Ascending aorta (tissue), 2 donors: ENCODE results near the gene PCDHAC2. TPM values are rescaled to one million over a fixed set of nuclear protein-coding genes. Genes with fewer than 3 reads are reported as not detected.
A peak's percentile ranks its signal among the peaks of the same experiment; 100 is the strongest.

ENCODE experiments used
- DNase-seq, 2 donors: peaks; one replicate each; pipeline ENCODE4 v3.0.0-alpha.2; 2019; ENCODE audit warnings: low spot score in 2 of 2
- H3K27ac ChIP-seq, 2 donors: fragments of 200-600 bp; sonication (generic); one replicate each; pipeline ENCODE4 v1.5.1; 2016 to 2017; ENCODE audit warnings: mild to moderate bottlenecking in 1 of 2
- H3K27me3 ChIP-seq: fragments of 200-600 bp; sonication (generic); one replicate; pipeline ENCODE4 v1.5.1; 2017
- H3K36me3 ChIP-seq, 2 donors: fragments of 200-600 bp; sonication (generic); one replicate each; pipeline ENCODE4 v1.5.1; 2016
- H3K4me1 ChIP-seq, 2 donors: fragments of 200-600 bp; sonication (generic); one replicate each; pipeline ENCODE4 v1.5.1; 2016 to 2017; ENCODE audit warnings: mild to moderate bottlenecking in 1 of 2
- H3K4me3 ChIP-seq, 2 donors: fragments of 200-600 bp; sonication (generic); one replicate each; pipeline ENCODE4 v1.5.1; 2016 to 2017; ENCODE audit warnings: mild to moderate bottlenecking in 1 of 2
- H3K9me3 ChIP-seq, 2 donors: fragments of 200-600 bp; sonication (generic); one replicate each; pipeline ENCODE4 v1.5.1; 2016
- CTCF ChIP-seq, 3 experiments: fragments of 200-600 bp in 2 of 3; fragments of 450-650 bp in 1 of 3; sonication (generic) in 2 of 3; IDR thresholded peaks; one replicate each; pipeline ENCODE4 v1.5.1; 2016 to 2019; ENCODE audit warnings: antibody characterized with exemption in 3 of 3, mild to moderate bottlenecking in 1 of 3, moderate library complexity in 1 of 3
- intact Hi-C: fragments of 100-400 bp; cut with DNase I; formaldehyde crosslinking; loops from one replicate; pipeline ENCODE4 v1.15.1; 2023
- total RNA-seq: library from RNA; depleted of rRNA; stranded (reverse); fragments of >200 nt; gene quantifications from one replicate; pipeline ENCODE4 v1.1.0, GENCODE V29; 2016

Gene PCDHAC2
- total RNA-seq, 1 donor from 2014 or later: not detected

DNA sequence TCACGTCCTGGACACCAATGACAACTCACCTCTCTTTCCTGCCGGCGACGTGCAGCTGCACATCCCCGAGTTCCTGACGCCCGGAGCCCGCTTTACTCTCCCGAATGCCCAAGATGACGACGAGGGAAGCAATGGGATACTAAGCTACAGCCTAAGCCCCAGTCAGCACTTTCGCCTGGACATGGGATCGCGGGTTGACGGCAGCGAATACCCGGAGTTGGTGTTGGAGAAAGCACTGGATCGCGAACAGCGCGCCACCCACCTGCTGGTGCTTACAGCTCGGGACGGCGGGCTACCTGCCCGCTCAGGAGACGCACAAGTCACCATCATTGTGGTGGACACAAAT, 39.1 kb upstream of the PCDHAC2 start:
- Histone ChIP-seq H3K9me3 (no peaks in the 10 kb centered on the region), H3K27ac (no peak overlapping the region), H3K36me3 (no peaks in the 10 kb centered on the region), H3K27me3 (no peaks in the 10 kb centered on the region), H3K4me1 (peaks cover 0 to 6% of the 10 kb centered on the region in 2 donors), H3K4me3 (peak overlapping the region; percentile 55 to 67)
- intact Hi-C loops: no loop called here
- no peak for DNase-seq
- TF ChIP-seq CTCF (IDR thresholded peaks at IDR 0.05): no peak

- DNase-seq: no peak
- no peaks in the 10 kb centered on the region for H3K27me3 ChIP-seq
- TF ChIP-seq CTCF (IDR thresholded peaks at IDR 0.05): no peak
- H3K27ac ChIP-seq: no peak overlapping the region
- H3K9me3 ChIP-seq: no peaks in the 10 kb centered on the region
- H3K4me3 ChIP-seq: no peak overlapping the region
- no peaks in the 10 kb centered on the region for H3K36me3 ChIP-seq
- no peaks in the 10 kb centered on the region for H3K4me1 ChIP-seq
- intact Hi-C loops: no loop called here
Observed at GRCh38 chr5:140934964-140935606, 31.2 kb upstream of the PCDHAC2 start.

- TF ChIP-seq CTCF (IDR thresholded peaks at IDR 0.05): no peak
- H3K4me3 ChIP-seq: no peak overlapping the region
Observed at GRCh38 chr5:140946578-140946977, 19.7 kb upstream of the PCDHAC2 start.

DNA sequence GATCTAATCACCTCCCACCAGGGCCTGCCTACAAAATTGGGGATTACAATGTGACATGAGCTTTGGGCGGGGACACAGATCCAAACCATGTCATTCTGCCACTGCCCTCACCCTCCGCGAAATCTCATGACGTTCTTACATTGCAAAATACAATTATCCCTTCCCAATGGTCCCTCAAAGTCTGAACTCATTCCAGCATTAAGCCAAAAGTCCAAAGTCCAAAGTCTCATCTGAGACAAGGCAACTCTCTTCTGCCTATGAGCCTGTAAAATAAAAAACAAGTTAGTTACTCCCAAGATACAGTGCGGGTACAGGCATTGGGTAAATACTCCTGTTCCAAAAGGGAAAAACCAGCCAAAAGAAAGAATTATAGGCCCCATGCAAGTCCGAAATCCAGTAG, 14.6 kb upstream of the PCDHAC2 start:
- peaks cover 0 to 3% of the 10 kb centered on the region in 2 donors for H3K9me3 ChIP-seq
- H3K27me3 ChIP-seq: no peaks in the 10 kb centered on the region
- no peak for DNase-seq
- H3K4me3 ChIP-seq: no peak overlapping the region
- H3K27ac ChIP-seq: no peak overlapping the region
- intact Hi-C loops: no loop called here
- H3K4me1 ChIP-seq: no peaks in the 10 kb centered on the region
- TF ChIP-seq CTCF (IDR thresholded peaks at IDR 0.05): no peak
- H3K36me3 ChIP-seq: no peaks in the 10 kb centered on the region

More at GRCh38 chr5:140946578-140946977, 19.7 kb upstream of the PCDHAC2 start:
- Histone ChIP-seq H3K36me3 (no peaks in the 10 kb centered on the region), H3K4me1 (no peaks in the 10 kb centered on the region), H3K27ac (no peak overlapping the region), H3K27me3 (no peaks in the 10 kb centered on the region), H3K9me3 (peaks cover 0 to 9% of the 10 kb centered on the region in 2 donors)
- intact Hi-C loops: no loop called here
- no peak for DNase-seq

GRCh38 chr5:140953234-140953633, 13.0 kb upstream of the PCDHAC2 start:
- H3K9me3 ChIP-seq: peaks cover 0 to 3% of the 10 kb centered on the region in 2 donors
- no peaks in the 10 kb centered on the region for H3K36me3 ChIP-seq
- H3K27me3 ChIP-seq: no peaks in the 10 kb centered on the region
- H3K4me3 ChIP-seq: no peak overlapping the region
- intact Hi-C loops: no loop called here
- no peak for DNase-seq
- TF ChIP-seq CTCF (IDR thresholded peaks at IDR 0.05): no peak
- no peak overlapping the region for H3K27ac ChIP-seq
- no peaks in the 10 kb centered on the region for H3K4me1 ChIP-seq

DNA sequence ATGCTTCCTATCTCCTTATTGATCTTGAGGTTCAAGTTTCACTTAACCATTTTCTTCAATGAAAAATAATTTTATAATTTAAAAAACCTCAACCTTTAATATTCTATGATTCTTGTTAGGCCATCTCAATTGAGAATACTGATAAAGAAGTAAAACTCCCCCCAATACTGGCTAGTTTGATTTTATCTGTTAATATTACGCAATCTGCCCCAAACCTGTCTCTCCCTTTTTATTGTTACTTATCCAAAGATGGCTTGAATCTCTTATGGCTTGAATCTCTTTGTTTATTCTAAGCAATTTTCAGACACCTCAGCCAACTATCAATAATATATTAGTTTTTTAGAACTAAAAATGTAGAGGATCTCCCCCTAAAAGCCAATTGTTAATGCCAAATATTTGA, 4.1 kb upstream of the PCDHAC2 start:
- no peak for TF ChIP-seq CTCF (IDR thresholded peaks at IDR 0.05)
- Histone ChIP-seq H3K4me1 (peaks cover 4% of the 10 kb centered on the region in 2 donors), H3K27me3 (no peaks in the 10 kb centered on the region), H3K9me3 (no peaks in the 10 kb centered on the region), H3K4me3 (no peak overlapping the region), H3K36me3 (no peaks in the 10 kb centered on the region), H3K27ac (no peak overlapping the region)
- intact Hi-C loops: no loop called here
- DNase-seq: no peak
